ENCODE measurements around the gene HNRNPM.

- TF ChIP-seq POU6F1 (CRISPR knock-in tag; IDR thresholded peaks at IDR 0.05; ENCODE audit: borderline replicate concordance, low read depth) (no peak), ISL1 (CRISPR knock-in tag; IDR thresholded peaks at IDR 0.05) (no peak), ZC3H10 (CRISPR knock-in tag; IDR thresholded peaks at IDR 0.05) (no peak)
These were observed 14.9 kb downstream of the HNRNPM start for GRCh38 chr19:8459520-8460270.

Measured in SK-N-SH treated with all-trans-retinoic acid at 6 μM for 48 hours (cell line).